Stimulated activated CD4-positive, alpha-beta T cell treated with anti-CD3 and anti-CD28 coated beads, Interleukin-2, amount 100 ng/mL, for 48 hours (primary cell): ENCODE results near the gene EVA1B.

Source experiments
- DNase-seq, 2 donors: peaks; one replicate each; pipeline ENCODE4 v3.0.0-alpha.2; 2020

EVA1B gene, protein sequence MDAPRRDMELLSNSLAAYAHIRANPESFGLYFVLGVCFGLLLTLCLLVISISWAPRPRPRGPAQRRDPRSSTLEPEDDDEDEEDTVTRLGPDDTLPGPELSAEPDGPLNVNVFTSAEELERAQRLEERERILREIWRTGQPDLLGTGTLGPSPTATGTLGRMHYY

DNA sequence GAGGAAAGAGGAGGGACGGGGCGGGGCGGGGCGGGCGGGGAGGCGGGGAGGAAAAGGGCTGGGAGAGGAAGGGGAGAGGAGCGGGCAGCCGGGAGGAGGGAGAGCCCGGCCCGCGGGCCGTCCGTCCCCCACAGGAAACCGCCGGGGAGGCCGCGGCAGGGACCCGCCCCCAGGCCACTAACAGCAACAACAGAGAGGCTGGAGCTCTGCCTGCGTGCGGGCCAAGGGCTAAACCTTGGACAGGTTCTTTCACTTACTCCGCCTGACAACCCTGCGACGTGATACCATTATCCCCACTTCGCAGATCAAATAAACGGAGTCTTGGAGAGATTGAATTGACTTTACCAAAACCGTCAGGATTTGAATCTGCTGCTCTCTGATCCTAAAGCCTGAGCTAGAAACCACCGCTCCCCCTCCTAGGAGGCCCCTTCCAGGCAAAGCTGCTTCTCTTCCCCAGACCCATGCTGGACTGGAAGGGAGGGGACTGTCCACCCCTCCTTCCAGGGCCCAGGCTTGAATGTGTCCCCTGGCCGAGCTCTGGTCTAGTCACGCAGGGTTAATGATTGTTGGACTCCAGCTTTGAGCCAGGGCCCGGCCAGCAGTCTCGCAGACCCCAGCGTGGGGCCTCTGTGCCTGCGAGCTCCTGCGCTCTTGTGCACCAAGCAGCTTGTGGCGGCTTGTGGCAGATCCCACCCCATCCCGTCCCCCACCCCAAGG, at the start of gene EVA1B:
Gene EVA1B (minus strand): TSS at position 10 of the 717 bp plus-strand sequence. CDS start 608 bp downstream, outside the sequence.
- DNase-seq, result peak in 1 of 2 donors; percentile 33

DNA sequence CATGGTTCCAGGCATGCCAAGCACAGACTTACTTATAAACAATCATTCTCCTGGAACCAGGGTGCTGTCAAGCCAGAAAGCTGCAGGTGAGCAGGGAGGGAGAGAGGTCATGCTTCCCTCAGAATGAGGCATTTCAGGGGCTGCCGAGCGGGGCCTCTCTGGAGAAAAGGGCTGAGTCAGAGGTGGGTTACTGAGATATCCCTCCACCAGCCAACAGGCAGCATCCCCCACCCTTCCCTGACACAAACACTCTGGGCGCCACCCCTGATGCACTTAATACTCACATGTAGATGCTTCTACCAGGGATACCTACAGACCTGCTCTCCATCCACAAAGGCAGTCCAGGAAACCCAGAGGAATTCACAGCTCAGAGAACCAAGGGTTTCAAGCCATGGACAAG, 49.2 kb upstream of the EVA1B start:
- DNase-seq, result no peak

DNA sequence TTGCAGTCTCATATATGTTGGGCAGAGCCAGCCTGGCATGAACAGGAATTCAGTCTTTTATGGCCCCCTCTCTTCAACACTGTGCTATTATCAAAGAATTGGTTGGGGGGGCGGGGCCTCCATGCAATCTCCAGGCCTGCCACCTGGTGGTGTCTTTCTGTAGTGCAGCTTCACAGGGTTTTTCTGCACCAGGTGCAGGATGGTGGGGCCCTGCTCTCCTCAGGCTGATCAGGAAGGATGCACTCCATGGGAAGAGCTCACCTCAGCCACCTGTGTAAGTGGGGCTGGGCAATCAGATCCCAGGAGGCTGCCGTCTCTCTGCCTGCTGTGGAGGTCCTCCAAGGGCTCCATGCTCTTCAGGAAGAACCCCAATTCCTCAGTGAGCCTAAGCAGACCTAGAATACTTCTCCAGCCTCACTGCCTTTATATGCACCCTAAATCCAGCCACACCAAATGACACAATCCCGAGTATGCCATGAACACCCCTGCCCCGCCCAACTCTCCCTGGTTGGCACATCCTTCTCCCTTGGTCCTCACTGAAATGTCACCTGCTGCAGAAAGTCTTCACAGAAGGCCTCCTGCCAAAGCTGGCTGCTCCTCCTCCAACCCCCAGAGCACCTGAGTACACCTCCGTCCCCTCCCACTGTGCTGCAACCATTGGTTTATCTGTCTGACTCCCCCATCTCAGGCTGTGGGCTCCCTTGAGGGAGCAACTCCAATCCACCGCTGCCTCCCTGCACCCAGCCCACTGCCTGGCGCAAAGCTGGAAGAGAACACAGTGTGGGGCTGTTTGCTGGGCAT, 45.8 kb upstream of the EVA1B start:
- DNase-seq, result peak; percentile 83 to 87

DNA sequence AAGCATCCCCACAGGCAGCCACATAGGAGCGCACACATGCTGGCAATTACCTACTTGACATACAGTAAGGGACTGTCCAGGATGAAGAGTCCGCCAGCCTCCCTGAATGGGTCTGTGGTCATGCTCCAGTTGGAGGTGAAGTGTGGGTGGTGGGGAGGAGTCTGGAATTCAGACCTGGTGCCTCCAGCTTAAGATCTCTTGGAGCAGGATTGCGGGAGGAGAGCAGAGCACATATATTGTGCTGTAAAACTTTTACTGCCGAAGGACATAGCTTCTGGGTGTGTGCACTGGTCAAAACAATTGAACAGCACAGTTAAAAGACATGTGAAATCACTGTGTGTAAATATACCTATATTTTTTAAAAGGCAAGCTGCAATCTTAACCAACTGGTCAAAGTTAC, 44.4 kb upstream of the EVA1B start:
- no peak for DNase-seq

DNA sequence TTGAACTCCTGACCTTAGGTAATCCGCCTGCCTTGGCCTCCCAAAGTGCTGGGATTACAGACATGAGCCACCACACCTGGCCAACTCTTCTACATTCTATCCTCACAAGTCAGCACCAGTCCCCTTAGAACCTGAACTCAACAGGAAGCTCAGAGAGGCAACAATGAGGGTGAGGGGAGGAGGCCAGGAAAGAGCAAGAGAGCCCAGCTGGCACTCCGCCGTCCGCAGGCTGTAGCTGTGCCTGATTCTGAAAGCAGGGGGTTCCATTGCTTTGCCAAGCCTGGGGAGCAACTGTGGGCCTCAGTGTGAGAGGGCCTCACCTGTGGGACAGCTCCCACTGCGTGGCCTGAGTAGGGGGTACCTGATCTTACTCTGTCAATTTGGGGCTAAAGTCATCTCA, 43.6 kb upstream of the EVA1B start:
- no peak for DNase-seq

DNA sequence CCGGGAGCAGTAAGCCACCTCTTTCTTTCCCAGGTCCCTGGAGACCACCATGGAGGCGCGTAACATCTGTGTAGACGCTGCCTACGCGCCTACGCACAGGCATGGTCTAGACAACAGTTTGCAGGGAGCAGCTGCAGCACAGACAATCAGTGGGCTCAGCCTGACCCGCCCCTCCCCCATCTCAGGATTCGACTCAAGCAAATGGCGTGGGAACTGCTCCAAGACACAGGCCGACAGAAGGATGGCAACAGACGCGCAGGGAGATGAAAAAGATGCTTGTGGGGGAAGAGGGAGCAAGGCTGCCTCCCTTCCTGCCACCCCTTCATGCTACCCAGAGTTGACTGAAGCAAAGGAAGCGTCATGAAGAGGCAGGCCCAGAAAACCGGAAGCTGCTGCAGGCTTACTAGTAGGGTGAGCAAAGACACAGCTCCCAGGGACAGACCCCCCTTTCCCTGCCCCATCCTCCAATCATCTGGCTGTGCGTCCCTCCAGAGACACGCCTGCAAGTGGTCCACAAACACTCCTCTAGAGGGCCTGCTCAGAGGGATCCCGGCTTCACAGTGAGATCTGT, 42.7 kb upstream of the EVA1B start:
- no peak for DNase-seq

DNA sequence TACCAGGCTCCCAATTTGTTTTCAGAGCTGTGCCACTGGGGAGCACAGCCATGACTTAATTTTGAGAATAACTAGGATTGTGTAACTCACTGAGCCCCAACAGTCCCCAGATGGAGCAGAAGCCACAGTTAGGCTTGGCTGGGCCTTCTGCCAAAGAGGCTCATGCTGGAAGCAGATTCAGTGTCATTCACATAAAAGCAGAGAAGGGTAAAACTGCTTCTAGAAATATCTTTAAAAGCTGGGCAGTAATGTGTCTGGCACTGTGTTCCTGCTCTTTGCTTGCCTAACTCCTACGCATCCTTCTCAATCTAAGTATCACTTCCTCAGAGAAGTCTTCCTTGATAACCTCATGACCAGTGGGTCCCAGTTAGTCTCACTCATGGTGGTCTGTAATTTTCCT, 41.9 kb upstream of the EVA1B start:
- DNase-seq, result no peak

DNA sequence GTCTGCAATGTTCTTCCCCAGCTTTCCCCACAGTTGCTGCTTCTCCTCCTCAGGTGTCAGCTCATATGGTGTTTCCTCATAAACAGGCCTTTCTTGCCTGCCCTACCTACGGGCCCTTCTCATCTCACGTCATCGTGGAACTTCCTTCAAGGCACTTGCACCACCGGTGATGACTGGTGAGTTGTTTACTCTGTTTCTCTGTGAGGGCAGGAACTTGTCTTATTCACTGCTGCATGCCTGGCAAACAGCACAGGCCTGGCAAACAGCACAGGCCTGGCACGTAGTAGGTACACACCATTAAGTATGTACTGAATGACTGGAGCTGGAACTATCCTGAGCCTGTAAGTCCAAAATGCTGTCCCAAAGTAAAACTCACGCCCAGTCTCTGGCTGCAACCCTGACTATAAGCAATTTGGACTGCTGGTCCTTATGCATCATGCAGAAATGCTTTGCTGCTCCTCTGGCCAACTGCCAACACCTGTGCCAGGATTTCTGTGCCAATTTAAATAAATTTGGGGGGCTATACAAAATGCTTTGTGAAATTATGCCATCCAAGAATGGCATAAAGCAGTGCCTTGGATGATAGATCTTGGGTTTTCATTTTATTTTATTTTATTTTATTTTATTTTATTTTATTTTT, 36.6 kb upstream of the EVA1B start:
- no peak for DNase-seq

DNA sequence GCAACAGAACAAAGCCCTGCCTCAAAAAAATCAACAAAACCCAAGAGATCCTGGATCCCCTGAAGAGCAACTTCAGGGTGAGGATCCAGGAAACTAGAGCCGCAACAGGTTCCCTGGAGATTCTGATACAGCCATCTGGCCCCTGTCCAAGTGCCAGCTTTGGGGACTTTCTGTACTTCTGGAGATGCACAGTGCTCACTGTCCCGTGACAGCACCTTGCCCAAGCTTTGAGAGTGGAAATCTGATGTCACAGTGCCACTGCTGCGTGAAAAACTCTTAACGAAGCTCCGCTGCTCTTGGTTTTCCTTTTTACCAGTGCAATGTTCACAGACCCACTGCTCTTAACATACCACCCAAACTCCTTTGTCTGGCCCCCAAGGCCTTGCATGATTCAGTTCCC, 35.9 kb upstream of the EVA1B start:
- no peak for DNase-seq

DNA sequence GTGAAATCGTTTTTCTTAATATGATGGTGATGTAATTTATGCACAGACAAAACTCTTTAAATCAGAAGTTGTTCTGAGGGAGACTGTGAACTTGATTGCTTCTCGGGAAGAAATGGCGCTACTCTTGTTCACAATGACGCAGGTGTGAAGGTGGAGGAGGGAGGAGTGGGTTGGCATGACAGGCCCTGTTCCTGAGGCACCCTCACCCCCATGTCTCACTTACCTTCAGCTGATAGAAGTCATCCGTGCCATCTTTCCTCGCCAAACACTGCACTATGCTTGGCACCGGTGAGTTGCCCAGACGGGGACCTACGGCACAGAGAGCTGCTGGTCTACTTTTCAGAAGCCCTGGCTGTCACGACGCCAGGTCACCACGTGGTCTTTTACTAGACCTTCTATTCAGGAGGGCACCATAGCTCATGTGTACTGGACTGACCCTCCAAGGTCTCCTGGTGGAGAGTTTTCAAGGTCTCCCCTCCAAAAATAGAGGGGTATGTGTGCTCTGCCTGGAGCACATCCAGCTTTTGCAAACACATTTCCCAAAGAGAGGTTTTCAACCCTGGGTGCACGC, 35.2 kb upstream of the EVA1B start:
- no peak for DNase-seq

DNA sequence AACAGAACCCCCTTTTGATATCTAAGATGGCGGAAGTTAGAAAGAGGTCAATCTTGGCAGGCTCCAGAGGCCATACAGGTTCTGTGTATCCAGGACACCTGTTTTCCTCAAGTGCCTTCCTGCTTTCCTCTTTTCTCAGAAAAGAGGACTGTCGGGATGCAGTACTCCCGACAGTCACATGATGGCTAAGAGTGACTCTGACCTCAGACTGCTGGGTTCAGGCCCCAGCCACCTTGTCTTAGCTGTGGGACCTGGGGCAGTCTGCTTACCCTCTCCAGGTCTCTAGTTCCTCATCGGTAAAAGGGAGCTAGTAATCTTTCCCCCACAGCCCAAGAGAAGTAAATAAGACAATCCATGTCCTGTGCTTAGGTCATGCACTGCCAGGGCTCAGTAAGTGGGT, 32.4 kb upstream of the EVA1B start:
- no peak for DNase-seq

DNA sequence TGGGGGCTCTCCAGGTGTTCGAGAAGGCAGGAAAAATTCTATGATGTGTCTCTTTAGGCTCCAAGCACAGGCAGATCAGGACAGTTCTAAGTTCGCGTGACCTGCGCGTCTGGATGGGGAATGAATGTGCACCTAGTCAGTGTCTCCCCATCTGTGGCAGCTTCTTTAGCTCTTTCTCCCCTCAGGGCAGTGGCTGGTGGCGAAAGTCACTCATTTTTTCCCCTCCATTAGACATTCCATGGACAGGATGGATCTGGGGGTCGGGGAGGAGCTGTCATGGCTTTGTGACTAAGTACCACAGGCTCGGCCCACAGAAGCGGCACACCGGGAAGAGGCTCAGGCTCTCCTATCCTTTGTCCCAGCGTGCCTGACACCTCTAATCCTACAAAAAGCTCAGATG, 31.0 kb upstream of the EVA1B start:
- no peak for DNase-seq

DNA sequence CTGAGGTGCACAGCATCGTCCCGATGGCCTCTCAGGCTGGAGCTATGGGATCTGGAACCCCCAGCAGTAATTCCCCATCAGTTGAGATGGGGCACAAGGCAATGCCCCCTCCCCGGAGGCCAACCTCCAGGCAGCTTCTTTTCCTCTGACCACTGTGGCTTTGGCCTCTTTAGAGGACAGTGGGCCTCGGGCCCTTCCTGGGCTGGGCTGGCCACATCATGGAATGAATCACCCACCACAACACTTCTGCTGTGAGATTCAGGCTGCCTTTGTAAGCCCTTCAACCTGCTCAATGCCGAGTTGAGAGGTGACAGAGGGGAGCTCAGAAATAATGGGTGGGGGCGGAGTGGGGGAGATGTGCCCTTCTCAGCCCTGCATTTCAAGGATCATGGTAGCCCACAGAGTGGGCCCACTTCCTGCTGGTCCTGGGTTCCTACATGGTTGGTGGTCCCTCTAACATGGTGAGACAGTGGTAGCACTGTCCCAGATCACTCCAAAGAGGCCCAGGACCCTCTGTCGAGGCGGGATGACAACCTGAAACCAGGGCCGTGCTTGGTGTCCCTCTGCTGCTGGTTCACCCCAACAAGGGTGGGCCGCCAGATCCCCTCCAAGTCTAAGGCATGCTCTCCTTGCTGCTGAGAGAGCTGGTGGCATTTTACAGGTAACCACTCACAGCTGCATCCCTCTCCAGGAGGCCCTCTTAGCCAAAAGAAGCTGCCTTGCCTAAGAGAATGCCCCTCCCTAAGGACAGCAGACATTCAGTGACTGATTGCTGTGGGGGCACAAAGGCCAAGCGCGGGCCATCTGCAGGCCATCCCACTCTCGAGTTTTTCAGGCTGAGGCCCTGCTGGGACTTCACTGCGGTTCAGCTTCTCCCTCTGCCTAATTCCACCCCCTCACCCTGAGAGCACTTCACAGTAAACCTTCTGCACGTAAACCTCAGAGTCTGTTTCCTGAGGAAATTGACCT, 29.7 kb upstream of the EVA1B start:
- no peak for DNase-seq

DNA sequence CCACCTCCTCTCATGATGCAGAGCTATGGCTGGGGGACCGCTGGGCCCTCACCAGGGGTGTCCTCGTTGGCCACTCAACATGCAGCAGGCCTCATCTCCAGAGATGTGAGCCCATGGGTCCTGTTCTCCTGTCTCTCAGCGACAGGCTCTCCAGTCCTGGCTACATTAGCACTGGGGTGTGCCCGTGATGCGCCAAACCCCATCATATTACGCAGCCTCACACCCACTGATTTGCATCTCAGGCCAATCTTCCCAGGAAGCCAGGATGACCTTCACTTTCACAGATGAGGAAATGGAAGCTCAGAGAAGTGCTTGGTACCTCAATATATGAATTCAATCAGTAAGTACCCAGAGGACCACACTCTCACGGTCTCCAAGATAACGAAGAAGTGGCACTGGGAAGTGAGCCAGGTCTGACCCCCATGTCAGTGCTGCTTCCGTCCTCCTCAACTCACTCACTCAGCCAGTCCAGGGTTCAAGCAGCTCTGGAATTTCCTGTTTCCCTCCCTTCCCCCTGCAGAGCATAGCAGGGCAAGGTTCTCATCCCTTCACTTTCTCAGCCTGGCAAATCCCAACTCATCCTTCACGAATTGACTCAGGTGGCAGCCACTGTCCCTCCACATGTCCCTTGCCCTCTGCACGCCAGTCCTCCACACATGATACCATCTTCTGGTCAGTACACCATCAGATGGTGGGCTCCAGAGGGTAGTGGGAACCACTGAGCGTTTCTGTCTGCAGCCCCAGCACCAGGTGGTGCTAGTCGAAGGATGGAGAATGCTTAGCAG, 28.9 kb upstream of the EVA1B start:
- DNase-seq, result no peak

DNA sequence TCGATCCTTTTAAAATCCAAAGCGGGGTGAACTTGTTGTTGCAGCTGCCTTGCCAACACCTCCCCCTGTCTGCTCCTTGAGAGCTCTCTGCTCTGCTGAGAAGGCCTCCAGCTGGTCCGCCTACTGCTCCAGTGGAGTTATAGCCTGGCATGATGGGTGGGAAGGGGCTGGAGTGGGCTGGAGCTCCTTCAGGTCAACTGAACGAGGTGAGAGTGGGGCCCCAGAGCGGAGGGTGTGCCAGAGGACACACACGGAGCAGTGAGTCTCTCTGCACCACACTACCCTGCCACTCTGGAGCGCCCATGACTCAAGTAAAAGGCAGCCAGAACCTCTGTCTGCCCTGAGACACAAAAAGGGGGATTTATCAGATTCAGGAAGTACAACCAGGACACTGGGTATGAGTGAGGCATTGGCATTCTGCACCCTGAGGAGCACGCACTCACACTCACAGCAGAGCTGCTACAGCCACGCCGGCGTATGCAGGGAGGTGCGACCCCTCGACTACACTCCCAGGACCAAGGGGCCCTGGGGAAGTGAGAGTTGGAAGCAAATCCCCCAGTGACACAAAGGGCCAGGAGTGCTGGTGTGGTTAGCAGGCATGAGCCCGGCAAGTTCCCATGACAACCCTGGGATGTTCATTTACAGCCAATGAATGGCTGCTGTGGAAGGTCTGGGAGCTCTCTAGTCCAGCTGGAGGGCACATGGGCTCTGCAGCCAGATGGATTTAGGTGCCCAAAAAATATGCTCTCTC, 28.0 kb upstream of the EVA1B start:
- DNase-seq, result no peak

DNA sequence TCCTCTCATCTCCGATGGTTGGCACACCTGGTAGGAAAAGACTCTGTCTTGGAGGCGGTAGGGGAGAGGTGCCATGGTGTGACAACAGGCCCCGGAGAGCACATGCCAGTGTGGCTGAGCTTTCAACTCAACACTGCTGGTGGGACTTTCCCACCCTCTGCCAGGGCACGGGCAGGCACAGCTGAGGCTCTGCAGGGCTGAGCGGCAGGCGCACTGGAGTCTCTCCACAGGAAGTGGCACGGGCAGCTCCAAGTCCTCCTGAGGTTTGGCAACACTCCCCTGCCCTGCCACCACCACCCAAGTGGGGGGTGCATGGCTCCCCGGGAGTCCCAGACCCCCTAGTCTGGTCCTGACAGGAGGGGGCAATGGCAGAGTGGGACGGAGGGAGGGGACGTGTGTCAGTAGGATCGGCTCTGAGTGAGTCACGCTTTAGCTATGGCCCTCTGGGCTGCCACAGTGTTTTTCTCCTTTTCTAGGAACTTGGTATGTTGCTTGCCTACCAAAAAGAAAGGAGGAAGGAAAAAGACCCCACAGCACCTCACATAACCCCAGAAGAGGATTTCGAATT, 27.3 kb upstream of the EVA1B start:
- DNase-seq, result no peak

DNA sequence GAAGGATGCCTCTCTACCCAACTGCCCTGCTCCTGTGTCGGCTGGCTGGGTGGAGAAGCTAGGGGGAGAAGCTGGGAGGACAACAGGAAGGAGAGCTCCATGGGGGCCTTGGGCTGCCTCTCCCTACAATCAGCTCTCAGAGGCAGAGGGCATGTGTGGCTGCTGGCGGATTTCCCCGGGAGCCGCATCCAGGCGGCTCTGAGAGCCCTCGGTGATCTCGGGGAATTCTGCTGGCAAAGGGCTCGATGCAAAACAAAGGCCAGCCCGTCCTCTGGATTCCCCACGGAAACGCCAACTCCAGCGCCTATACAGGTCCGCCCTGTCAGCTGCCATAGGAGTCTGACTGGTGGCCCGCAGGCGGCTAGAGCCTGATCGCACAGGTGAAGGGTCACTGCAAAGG, 26.4 kb upstream of the EVA1B start:
- DNase-seq, result no peak

DNA sequence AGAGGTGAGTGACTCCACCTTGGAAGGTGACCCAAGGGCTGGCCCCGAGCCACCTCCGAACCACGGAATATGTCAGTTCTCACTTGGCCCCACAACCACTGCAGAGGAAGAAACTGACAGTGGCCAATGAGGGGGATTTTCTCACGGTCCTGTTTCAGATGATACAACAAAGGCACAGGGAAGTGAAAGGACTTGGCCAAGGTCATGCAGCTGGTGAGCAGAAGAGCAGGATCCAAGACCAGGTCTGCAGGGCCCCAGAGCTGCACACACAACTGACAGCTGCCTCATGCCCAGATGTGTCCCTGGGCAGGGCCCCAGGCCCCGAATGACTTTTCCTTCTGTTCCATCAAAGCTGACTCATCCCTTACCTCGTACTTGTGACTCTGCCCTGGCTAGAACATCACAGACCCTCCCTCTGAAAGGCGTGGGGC, 25.8 kb upstream of the EVA1B start:
- DNase-seq, result no peak

DNA sequence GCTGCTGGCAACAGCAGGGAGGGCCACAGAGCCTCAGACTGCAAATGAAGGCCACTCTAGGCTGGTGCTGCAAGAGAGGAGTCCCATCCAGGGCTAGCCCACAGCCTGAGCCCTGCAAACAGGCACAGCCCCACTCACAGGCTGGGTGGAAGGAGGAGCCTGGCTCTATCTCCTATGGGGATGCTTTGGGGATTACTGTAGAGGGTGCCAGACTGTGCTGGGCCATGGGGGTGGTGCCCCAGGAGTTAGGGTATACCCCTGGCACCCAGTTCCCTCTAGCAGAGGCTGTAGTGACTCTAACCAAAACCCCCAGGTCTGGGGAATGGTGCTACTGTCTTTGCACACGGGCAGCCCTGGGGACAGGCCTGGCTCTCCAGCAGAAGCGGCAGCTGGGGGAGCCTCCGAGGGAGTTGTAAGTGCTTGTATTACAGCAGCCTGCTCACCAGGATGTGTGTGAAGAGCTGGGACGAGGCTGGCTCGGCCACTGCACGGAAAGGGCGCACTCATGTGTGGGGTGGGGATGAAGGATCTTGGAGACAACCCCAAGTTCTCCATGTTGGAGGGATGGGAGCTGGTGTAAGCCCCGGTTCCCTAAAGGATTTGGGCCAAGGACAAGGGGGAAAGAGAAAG, 23.4 kb upstream of the EVA1B start:
- DNase-seq, result no peak
